Neuronal stem cell (in vitro differentiated cells): Measurements from ENCODE around the gene TSPAN14.

ENCODE experiments used
- DNase-seq: peaks from one replicate; pipeline ENCODE4 v3.0.0-alpha.2; 2013; ENCODE audit warnings: low spot score
- H2AFZ ChIP-seq: one replicate; pipeline ENCODE4 v1.6.1; 2013; ENCODE audit warnings: mild to moderate bottlenecking, low read length, inconsistent platforms
- H2AK5ac ChIP-seq: 2 replicates; pipeline ENCODE4 v1.6.1; 2013; ENCODE audit warnings: low read depth, mild to moderate bottlenecking, inconsistent platforms, low read length, moderate library complexity, mixed read lengths
- H2BK120ac ChIP-seq: 2 replicates; pipeline ENCODE4 v1.6.1; 2013; ENCODE audit warnings: low read depth, mild to moderate bottlenecking, inconsistent platforms, low read length, moderate library complexity, mixed read lengths
- H2BK12ac ChIP-seq: one replicate; pipeline ENCODE4 v1.6.1; 2013; ENCODE audit warnings: low read length, inconsistent platforms
- H2BK15ac ChIP-seq: 2 replicates; pipeline ENCODE4 v1.6.1; 2013; ENCODE audit warnings: mild to moderate bottlenecking, low read length, inconsistent platforms, mixed read lengths
- H2BK5ac ChIP-seq: one replicate; pipeline ENCODE4 v1.6.1; 2013; ENCODE audit warnings: inconsistent platforms, mild to moderate bottlenecking, low read length, moderate library complexity
- H3K14ac ChIP-seq: one replicate; pipeline ENCODE4 v1.6.1; 2013; ENCODE audit warnings: low read length, inconsistent platforms
- H3K18ac ChIP-seq: 2 replicates; pipeline ENCODE4 v1.6.1; 2013; ENCODE audit warnings: low read length, inconsistent platforms
- H3K23ac ChIP-seq: 2 replicates; pipeline ENCODE4 v1.6.1; 2013; ENCODE audit warnings: low read depth, mild to moderate bottlenecking, mixed read lengths, low read length, inconsistent platforms; ENCODE audit not compliant: poor library complexity
- H3K27ac ChIP-seq: replicated peaks from 3 replicates; pipeline ENCODE4 v1.5.1; 2013; ENCODE audit warnings: low read length, inconsistent platforms
- H3K27me3 ChIP-seq, 3 experiments: 2 replicates each; pipeline ENCODE4 v1.6.1; 2013; ENCODE audit warnings: low read length in 3 of 3, mild to moderate bottlenecking in 2 of 3, inconsistent platforms in 1 of 3, low read depth in 1 of 3, mixed read lengths in 1 of 3, moderate library complexity in 1 of 3; ENCODE audit not compliant: control insufficient read depth in 3 of 3, insufficient read depth in 3 of 3
- H3K36me3 ChIP-seq, 2 donors: replicated peaks in 1 of 2; 2 replicates each; pipeline ENCODE4 v1.6.1; 2013; ENCODE audit warnings: low read length in 2 of 2; ENCODE audit not compliant: control insufficient read depth in 2 of 2, insufficient read depth in 2 of 2
- H3K4ac ChIP-seq: 2 replicates; pipeline ENCODE4 v1.6.1; 2013; ENCODE audit warnings: inconsistent platforms, mild to moderate bottlenecking, low read length, moderate library complexity
- H3K4me1 ChIP-seq, 2 donors: 1 replicate in 1 of 2; 2 replicates in 1 of 2; pipeline ENCODE4 v1.6.1; 2013; ENCODE audit warnings: low read length in 2 of 2, low read depth in 1 of 2; ENCODE audit not compliant: control insufficient read depth in 2 of 2, insufficient read depth in 1 of 2
- H3K4me2 ChIP-seq: one replicate; pipeline ENCODE4 v1.6.1; 2013; ENCODE audit warnings: mild to moderate bottlenecking, low read length, inconsistent platforms; ENCODE audit not compliant: insufficient read depth, poor library complexity, severe bottlenecking
- H3K4me3 ChIP-seq, 2 donors: 2 replicates each; pipeline ENCODE4 v1.5.1; 2013; ENCODE audit warnings: low read length in 2 of 2, mild to moderate bottlenecking in 2 of 2, inconsistent platforms in 1 of 2, moderate library complexity in 1 of 2
- H3K79me1 ChIP-seq: one replicate; pipeline ENCODE4 v1.6.1; 2013; ENCODE audit warnings: low read depth, mild to moderate bottlenecking, inconsistent platforms, low read length, moderate library complexity
- H3K9ac ChIP-seq: one replicate; pipeline ENCODE4 v1.6.1; 2013; ENCODE audit warnings: mild to moderate bottlenecking, low read depth, low read length, inconsistent platforms; ENCODE audit not compliant: poor library complexity
- H3K9me3 ChIP-seq, 2 donors: replicated peaks in 1 of 2; 2 replicates each; pipeline versions ENCODE3 to v1.6.1; 2013; ENCODE audit warnings: low read length in 2 of 2, mild to moderate bottlenecking in 2 of 2, inconsistent platforms in 1 of 2, low read depth in 1 of 2, mixed read lengths in 1 of 2, moderate library complexity in 1 of 2; ENCODE audit not compliant: control insufficient read depth in 2 of 2, insufficient read depth in 1 of 2
- H4K8ac ChIP-seq: one replicate; pipeline ENCODE4 v1.6.1; 2013; ENCODE audit warnings: low read depth, mild to moderate bottlenecking, inconsistent platforms, low read length, moderate library complexity
- H4K91ac ChIP-seq: one replicate; pipeline ENCODE4 v1.6.1; 2013; ENCODE audit warnings: low read length, low read depth, mild to moderate bottlenecking, inconsistent platforms; ENCODE audit not compliant: poor library complexity
- WGBS, 2 donors: extraction: QIAGEN DNeasy Blood & Tissue Kit; methylation state at CpG; one replicate each; pipeline ENCODE4 v1.1.7; 2013; ENCODE audit warnings: missing lambda C conversion rate in 2 of 2, mixed read lengths in 1 of 2; ENCODE audit not compliant: insufficient read length in 2 of 2, insufficient replicate concordance in 1 of 2; ENCODE audit errors: extremely low coverage in 2 of 2; 5-methylcytosine and 5-hydroxymethylcytosine counted together

The TSPAN14 gene

DNA sequence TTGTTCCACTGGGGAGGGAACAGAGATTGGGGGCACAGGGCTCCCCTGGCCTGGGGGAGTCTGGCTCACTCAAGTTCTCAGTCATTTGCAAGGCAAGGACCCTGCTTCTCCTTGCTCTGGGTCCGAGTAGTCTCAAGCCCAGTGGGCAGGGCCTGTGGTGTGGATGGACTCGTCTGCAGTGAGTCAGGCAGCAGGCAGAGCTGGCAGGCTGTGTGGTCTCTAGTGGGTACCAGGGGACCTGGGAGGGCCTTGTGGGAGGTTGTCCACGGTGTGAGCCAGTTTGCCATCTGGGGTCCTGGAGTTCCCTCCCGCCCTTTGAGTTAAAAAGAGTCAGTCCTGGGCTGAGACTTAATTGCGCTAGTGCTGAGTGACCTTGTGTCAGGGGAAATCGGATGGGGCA, 74.8 kb downstream of the TSPAN14 start:
- Histone ChIP-seq H3K9me3 (no peaks in the 10 kb centered on the region), H2AFZ (no peak overlapping the region), H3K4me1 (peaks cover 0 to 6% of the 10 kb centered on the region in 2 donors), H3K27ac (no peak overlapping the region), H3K36me3 (no peaks in the 10 kb centered on the region), H4K91ac (no peak overlapping the region), H2AK5ac (no peak overlapping the region), H3K23ac (no peak overlapping the region), H2BK120ac (peak overlapping the region; percentile 13), H3K4me3 (no peak overlapping the region), H3K79me1 (peaks cover 1% of the 10 kb centered on the region), H3K27me3 (no peaks in the 10 kb centered on the region), H2BK12ac (no peak overlapping the region), H3K14ac (no peak overlapping the region), H2BK15ac (no peak overlapping the region), H2BK5ac (no peak overlapping the region), H4K8ac (no peak overlapping the region), H3K4ac (no peak overlapping the region), H3K18ac (peak overlapping the region; percentile 45), H3K9ac (no peak overlapping the region), H3K4me2 (no peak overlapping the region)
- WGBS, 2 donors, result no CpG with 5 or more reads among the region's 6 CpGs
- no peak for DNase-seq

DNA sequence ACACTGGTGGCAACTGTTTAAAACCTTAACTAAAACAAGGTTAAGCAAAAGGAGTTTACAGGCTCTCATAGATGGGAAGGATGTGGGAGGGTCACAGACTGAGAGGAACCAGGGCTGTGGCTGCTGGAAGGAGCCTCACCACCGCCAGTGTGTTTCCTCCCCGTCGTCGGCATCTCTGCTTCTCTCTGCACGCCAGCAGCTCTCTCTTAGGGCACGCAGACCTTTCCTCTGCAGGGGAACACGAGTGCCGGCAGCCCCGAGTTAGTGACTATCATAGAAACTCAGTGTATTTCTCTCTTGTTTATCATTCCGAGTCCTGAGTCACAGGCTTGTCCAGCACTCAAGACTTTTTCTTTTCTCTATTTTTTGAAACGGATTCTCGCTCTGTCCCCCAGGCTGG, 75.5 kb downstream of the TSPAN14 start:
- H3K4ac ChIP-seq, result no peak overlapping the region
- no peak overlapping the region for H3K4me3 ChIP-seq
- peak overlapping the region; percentile 51 for H3K18ac ChIP-seq
- no CpG with 5 or more reads among the region's 12 CpGs for WGBS, 2 donors
- peaks cover 1% of the 10 kb centered on the region for H3K79me1 ChIP-seq
- no peak overlapping the region for H2BK15ac ChIP-seq
- H4K91ac ChIP-seq, result no peak overlapping the region
- no peaks in the 10 kb centered on the region for H3K9me3 ChIP-seq
- no peak overlapping the region for H3K27ac ChIP-seq
- no peak overlapping the region for H3K4me2 ChIP-seq
- no peak overlapping the region for H4K8ac ChIP-seq
- H3K23ac ChIP-seq, result no peak overlapping the region
- no peaks in the 10 kb centered on the region for H3K36me3 ChIP-seq
- DNase-seq, result no peak
- no peak overlapping the region for H2BK5ac ChIP-seq
- H2AK5ac ChIP-seq, result no peak overlapping the region
- H3K27me3 ChIP-seq, result no peaks in the 10 kb centered on the region
- peaks cover 0 to 6% of the 10 kb centered on the region in 2 donors for H3K4me1 ChIP-seq
- H3K14ac ChIP-seq, result peak overlapping the region; percentile 17
- H2BK12ac ChIP-seq, result no peak overlapping the region
- no peak overlapping the region for H2BK120ac ChIP-seq
- no peak overlapping the region for H2AFZ ChIP-seq
- H3K9ac ChIP-seq, result no peak overlapping the region

DNA sequence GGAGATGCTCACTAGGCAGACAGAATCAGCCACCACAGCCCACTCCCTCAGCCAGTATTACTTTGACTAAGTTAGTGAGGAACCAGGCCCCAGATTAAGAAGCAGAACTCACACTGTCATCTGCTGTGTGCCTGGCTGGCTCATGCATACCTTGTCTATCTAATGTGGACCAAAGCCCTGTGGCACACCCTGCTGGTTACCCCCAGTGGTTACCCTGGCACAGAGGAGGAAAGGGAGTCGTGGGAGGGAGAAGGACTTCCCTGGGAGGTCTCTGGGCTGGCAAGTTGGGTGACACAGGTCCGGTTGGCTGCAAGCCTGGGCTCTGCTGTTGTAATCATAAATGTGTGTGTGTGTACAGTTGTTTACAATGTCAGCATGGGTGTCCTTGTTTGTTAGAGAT, 76.1 kb downstream of the TSPAN14 start:
- H3K4me1 ChIP-seq, result peaks cover 0 to 6% of the 10 kb centered on the region in 2 donors
- no peak overlapping the region for H3K18ac ChIP-seq
- H2AK5ac ChIP-seq, result no peak overlapping the region
- H3K79me1 ChIP-seq, result peaks cover 1% of the 10 kb centered on the region
- H3K9me3 ChIP-seq, result no peaks in the 10 kb centered on the region
- H2BK120ac ChIP-seq, result no peak overlapping the region
- no peak overlapping the region for H3K4me3 ChIP-seq
- H4K8ac ChIP-seq, result no peak overlapping the region
- no peak overlapping the region for H4K91ac ChIP-seq
- no peak overlapping the region for H2BK15ac ChIP-seq
- H2AFZ ChIP-seq, result no peak overlapping the region
- no peak overlapping the region for H3K23ac ChIP-seq
- no peaks in the 10 kb centered on the region for H3K36me3 ChIP-seq
- H3K9ac ChIP-seq, result no peak overlapping the region
- H3K14ac ChIP-seq, result no peak overlapping the region
- H3K4ac ChIP-seq, result no peak overlapping the region
- no CpG with 5 or more reads among the region's 2 CpGs for WGBS, 2 donors
- no peak overlapping the region for H3K4me2 ChIP-seq
- no peak overlapping the region for H2BK5ac ChIP-seq
- H3K27ac ChIP-seq, result no peak overlapping the region
- DNase-seq, result no peak
- no peaks in the 10 kb centered on the region for H3K27me3 ChIP-seq
- no peak overlapping the region for H2BK12ac ChIP-seq

DNA sequence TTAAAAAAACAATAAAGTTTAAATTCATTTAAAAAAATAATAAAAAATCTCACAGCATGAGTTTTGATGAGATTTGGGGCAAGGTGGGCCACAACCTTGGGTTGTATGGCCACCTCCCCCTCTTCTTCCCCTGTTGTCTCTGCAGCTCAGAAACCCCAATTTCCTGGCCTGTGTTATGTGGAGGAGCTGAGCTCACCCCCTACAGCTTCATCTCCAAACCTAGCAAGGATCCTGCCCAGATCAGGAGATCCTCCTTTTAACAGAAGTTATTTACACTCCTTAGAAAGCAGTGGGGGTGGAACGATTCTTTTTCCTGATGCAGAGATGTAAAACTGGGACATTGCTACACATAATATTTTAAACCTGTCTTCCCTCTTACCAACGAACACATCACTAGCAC, 76.7 kb downstream of the TSPAN14 start:
- H3K14ac ChIP-seq, result no peak overlapping the region
- H3K4me3 ChIP-seq, result no peak overlapping the region
- no peak overlapping the region for H2AFZ ChIP-seq
- H2AK5ac ChIP-seq, result no peak overlapping the region
- H3K4me1 ChIP-seq, result peaks cover 0 to 6% of the 10 kb centered on the region in 2 donors
- H3K27me3 ChIP-seq, result no peaks in the 10 kb centered on the region
- H2BK12ac ChIP-seq, result no peak overlapping the region
- H3K36me3 ChIP-seq, result no peaks in the 10 kb centered on the region
- peaks cover 1% of the 10 kb centered on the region for H3K79me1 ChIP-seq
- no peak overlapping the region for H4K8ac ChIP-seq
- H3K9ac ChIP-seq, result no peak overlapping the region
- no CpG with 5 or more reads among the region's 2 CpGs for WGBS, 2 donors
- no peak overlapping the region for H2BK120ac ChIP-seq
- no peak overlapping the region for H4K91ac ChIP-seq
- no peak overlapping the region for H3K23ac ChIP-seq
- H3K27ac ChIP-seq, result no peak overlapping the region
- H2BK5ac ChIP-seq, result no peak overlapping the region
- DNase-seq, result no peak
- H3K18ac ChIP-seq, result no peak overlapping the region
- H2BK15ac ChIP-seq, result no peak overlapping the region
- no peak overlapping the region for H3K4ac ChIP-seq
- H3K4me2 ChIP-seq, result no peak overlapping the region
- no peaks in the 10 kb centered on the region for H3K9me3 ChIP-seq
